HEK293 (cell line): ENCODE results near the gene RPUSD4.

ENCODE experiments used
- CTCF ChIA-PET: fragments of 350-600 bp; formaldehyde crosslinking; extraction: SDS; loops from one replicate; lab custom pipeline; 2021; ENCODE audit warnings: antibody characterized with exemption; lab: Yijun Ruan, JAX
- POLR2A ChIA-PET: fragments of 300-600 bp; formaldehyde crosslinking; extraction: SDS; loops from one replicate; lab custom pipeline; 2020; ENCODE audit warnings: antibody characterized with exemption, inconsistent platforms; lab: Yijun Ruan, JAX
- H3K27ac ChIP-seq: fragments of 200-500 bp; sonication (Bioruptor generic); 2 replicates; pipeline ENCODE4 v1.5.1; 2014; ENCODE audit warnings: low read depth, low read length, control low read depth, inconsistent platforms; ENCODE audit errors: extremely low read depth
- H3K36me3 ChIP-seq, 2 experiments: fragments of 200-500 bp in 1 of 2; sonication (Bioruptor generic) in 1 of 2; 1 replicate in 1 of 2; 2 replicates in 1 of 2; pipeline ENCODE4 v1.5.1; 2014 to 2017; ENCODE audit warnings: inconsistent platforms in 2 of 2, low read length in 2 of 2; ENCODE audit not compliant: control insufficient read depth in 2 of 2, insufficient read depth in 1 of 2
- H3K4me1 ChIP-seq: fragments of 200-500 bp; sonication (Bioruptor generic); 2 replicates; pipeline ENCODE4 v1.5.1; 2014; ENCODE audit warnings: mild to moderate bottlenecking, low read length, inconsistent platforms; ENCODE audit not compliant: control insufficient read depth, insufficient read depth
- H3K4me3 ChIP-seq: 2 replicates; pipeline ENCODE4 v1.5.1; 2011; ENCODE audit warnings: low read depth, mild to moderate bottlenecking, control low read depth, low read length, moderate library complexity
- H3K9me3 ChIP-seq: fragments of 200-500 bp; sonication (Bioruptor generic); 2 replicates; pipeline ENCODE4 v1.5.1; 2014; ENCODE audit warnings: low read depth, low read length, inconsistent platforms; ENCODE audit not compliant: control insufficient read depth, insufficient read depth
- GLIS2 ChIP-seq: fragments of 450-650 bp; formaldehyde crosslinking; IDR thresholded peaks from 2 replicates; pipeline ENCODE4 v1.5.1; 2016; ENCODE audit warnings: missing biosample characterization, missing genetic modification characterization
- PRDM10 ChIP-seq: fragments of 450-650 bp; formaldehyde crosslinking; IDR thresholded peaks from 2 replicates; pipeline ENCODE4 v1.5.1; 2016; ENCODE audit warnings: missing biosample characterization, missing genetic modification characterization
- REST ChIP-seq: fragments of 450-650 bp; formaldehyde crosslinking; IDR thresholded peaks from 2 replicates; pipeline ENCODE4 v1.5.1; 2016; ENCODE audit warnings: missing biosample characterization, missing genetic modification characterization
- ZBTB6 ChIP-seq: fragments of 450-650 bp; formaldehyde crosslinking; IDR thresholded peaks from 2 replicates; pipeline ENCODE4 v1.5.1; 2017; ENCODE audit warnings: missing biosample characterization, missing genetic modification characterization
- ZNF112 ChIP-seq: fragments of 450-650 bp; formaldehyde crosslinking; IDR thresholded peaks from 2 replicates; pipeline ENCODE4 v1.5.0; 2017; ENCODE audit warnings: missing biosample characterization, missing genetic modification characterization
- ZNF132 ChIP-seq: fragments of 450-650 bp; formaldehyde crosslinking; IDR thresholded peaks from 2 replicates; pipeline ENCODE4 v1.5.1; 2017; ENCODE audit warnings: missing biosample characterization, missing genetic modification characterization, borderline replicate concordance
- ZNF140 ChIP-seq: fragments of 450-650 bp; formaldehyde crosslinking; IDR thresholded peaks from 2 replicates; pipeline ENCODE4 v1.5.1; 2016; ENCODE audit warnings: missing biosample characterization, missing genetic modification characterization
- ZNF146 ChIP-seq: fragments of 450-650 bp; formaldehyde crosslinking; IDR thresholded peaks from 2 replicates; pipeline ENCODE4 v1.5.1; 2016; ENCODE audit warnings: missing biosample characterization, missing genetic modification characterization
- ZNF341 ChIP-seq: fragments of 450-650 bp; formaldehyde crosslinking; IDR thresholded peaks from 2 replicates; pipeline ENCODE4; 2016; ENCODE audit warnings: low read depth, missing biosample characterization, missing genetic modification characterization
- ZNF354C ChIP-seq: fragments of 450-650 bp; formaldehyde crosslinking; IDR thresholded peaks from 2 replicates; pipeline ENCODE4 v1.5.1; 2016; ENCODE audit warnings: missing biosample characterization, missing genetic modification characterization, low read depth, borderline replicate concordance
- ZNF416 ChIP-seq: fragments of 450-650 bp; formaldehyde crosslinking; IDR thresholded peaks from 2 replicates; pipeline ENCODE4 v1.5.1; 2016; ENCODE audit warnings: missing biosample characterization, missing genetic modification characterization
- ZNF473 ChIP-seq: fragments of 450-650 bp; formaldehyde crosslinking; IDR thresholded peaks from 2 replicates; pipeline ENCODE4 v1.5.1; 2017; ENCODE audit warnings: missing biosample characterization, missing genetic modification characterization
- ZNF585B ChIP-seq: fragments of 450-650 bp; formaldehyde crosslinking; IDR thresholded peaks from 2 replicates; pipeline ENCODE4 v1.5.1; 2016; ENCODE audit warnings: missing biosample characterization, missing genetic modification characterization
- TF ChIP-seq, protein P1 (sequence below): fragments of 450-650 bp; formaldehyde crosslinking; IDR thresholded peaks from 2 replicates; pipeline ENCODE4 v1.5.1; 2017; ENCODE audit warnings: missing biosample characterization, mild to moderate bottlenecking, missing genetic modification characterization, moderate library complexity
- TF ChIP-seq, protein P2 (sequence below): IDR thresholded peaks from 2 replicates; pipeline ENCODE4 v1.6.1; 2011; ENCODE audit warnings: mild to moderate bottlenecking, low read depth, low read length, borderline replicate concordance
- TF ChIP-seq, protein P3 (sequence below): fragments of 450-650 bp; formaldehyde crosslinking; IDR thresholded peaks from 2 replicates; pipeline ENCODE4 v1.5.1; 2016; ENCODE audit warnings: missing biosample characterization, missing genetic modification characterization

The RPUSD4 gene

GRCh38 chr11:126158054-126158791, 53.2 kb downstream of the RPUSD4 start (continued):
- TF ChIP-seq PRDM10 (tag by site-specific recombination), result peak; percentile 82
- peak; percentile 41; the same call in 1 of the 2 replicates for TF ChIP-seq ZNF341 (tag by site-specific recombination)
- no peak for TF ChIP-seq GLIS2
- TF ChIP-seq ZNF585B, result no peak
- TF ChIP-seq, protein P1, sequence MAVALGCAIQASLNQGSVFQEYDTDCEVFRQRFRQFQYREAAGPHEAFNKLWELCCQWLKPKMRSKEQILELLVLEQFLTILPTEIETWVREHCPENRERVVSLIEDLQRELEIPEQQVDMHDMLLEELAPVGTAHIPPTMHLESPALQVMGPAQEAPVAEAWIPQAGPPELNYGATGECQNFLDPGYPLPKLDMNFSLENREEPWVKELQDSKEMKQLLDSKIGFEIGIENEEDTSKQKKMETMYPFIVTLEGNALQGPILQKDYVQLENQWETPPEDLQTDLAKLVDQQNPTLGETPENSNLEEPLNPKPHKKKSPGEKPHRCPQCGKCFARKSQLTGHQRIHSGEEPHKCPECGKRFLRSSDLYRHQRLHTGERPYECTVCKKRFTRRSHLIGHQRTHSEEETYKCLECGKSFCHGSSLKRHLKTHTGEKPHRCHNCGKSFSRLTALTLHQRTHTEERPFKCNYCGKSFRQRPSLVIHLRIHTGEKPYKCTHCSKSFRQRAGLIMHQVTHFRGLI (tag by site-specific recombination), result no peak

GRCh38 chr11:126157326-126158030, 54.0 kb downstream of the RPUSD4 start:
- no peak overlapping the region for H3K27ac ChIP-seq
- POLR2A ChIA-PET, result interaction anchor here (0.7 kb wide), 1 partner anchor 25 kb away, joined by 3 read pairs; no protein-coding TSS in a partner anchor
- no peaks in the 10 kb centered on the region for H3K36me3 ChIP-seq
- CTCF ChIA-PET, result interaction anchor here (1.2 to 1.3 kb wide), 2 partner anchors 15 to 37 kb away, joined by 3 to 6 read pairs; no protein-coding TSS in a partner anchor
- no peaks in the 10 kb centered on the region for H3K9me3 ChIP-seq
- no peak overlapping the region for H3K4me3 ChIP-seq
- TF ChIP-seq ZNF132 (tag by site-specific recombination) (no peak), ZBTB6 (no peak)
- TF ChIP-seq, protein P2, sequence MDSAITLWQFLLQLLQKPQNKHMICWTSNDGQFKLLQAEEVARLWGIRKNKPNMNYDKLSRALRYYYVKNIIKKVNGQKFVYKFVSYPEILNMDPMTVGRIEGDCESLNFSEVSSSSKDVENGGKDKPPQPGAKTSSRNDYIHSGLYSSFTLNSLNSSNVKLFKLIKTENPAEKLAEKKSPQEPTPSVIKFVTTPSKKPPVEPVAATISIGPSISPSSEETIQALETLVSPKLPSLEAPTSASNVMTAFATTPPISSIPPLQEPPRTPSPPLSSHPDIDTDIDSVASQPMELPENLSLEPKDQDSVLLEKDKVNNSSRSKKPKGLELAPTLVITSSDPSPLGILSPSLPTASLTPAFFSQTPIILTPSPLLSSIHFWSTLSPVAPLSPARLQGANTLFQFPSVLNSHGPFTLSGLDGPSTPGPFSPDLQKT, result no peak
- peaks cover 6% of the 10 kb centered on the region for H3K4me1 ChIP-seq

DNA sequence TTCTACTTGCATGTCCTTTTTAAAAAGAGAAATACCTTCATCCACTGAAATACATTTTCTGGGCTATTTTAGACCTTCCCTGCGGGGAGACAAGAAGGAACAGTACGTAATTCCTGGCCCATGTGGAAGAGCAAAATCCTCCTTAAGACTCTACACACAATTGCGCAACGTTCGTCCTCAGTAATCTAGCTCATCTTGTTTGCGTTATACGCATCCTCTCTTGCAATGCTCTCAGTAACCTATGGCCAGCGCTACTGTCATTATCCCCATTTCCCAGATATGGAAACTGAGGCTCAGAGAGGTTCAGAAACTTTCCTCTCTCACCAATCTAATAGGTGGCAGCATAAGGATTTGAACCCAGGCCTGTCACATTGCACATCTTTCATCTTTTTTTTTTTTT, 54.6 kb downstream of the RPUSD4 start:
- no peaks in the 10 kb centered on the region for H3K9me3 ChIP-seq
- H3K36me3 ChIP-seq, result no peaks in the 10 kb centered on the region
- peaks cover 6% of the 10 kb centered on the region for H3K4me1 ChIP-seq
- no peak overlapping the region for H3K27ac ChIP-seq
- ChIA-PET CTCF (interaction anchor here (0.6 to 1.3 kb wide), 3 partner anchors 14 to 69 kb away, joined by 3 to 6 read pairs (median 3); no protein-coding TSS in a partner anchor), POLR2A (interaction anchor here (0.7 kb wide), 1 partner anchor 24 kb away, joined by 3 read pairs; no protein-coding TSS in a partner anchor)
- H3K4me3 ChIP-seq, result no peak overlapping the region
- TF ChIP-seq, protein P3, sequence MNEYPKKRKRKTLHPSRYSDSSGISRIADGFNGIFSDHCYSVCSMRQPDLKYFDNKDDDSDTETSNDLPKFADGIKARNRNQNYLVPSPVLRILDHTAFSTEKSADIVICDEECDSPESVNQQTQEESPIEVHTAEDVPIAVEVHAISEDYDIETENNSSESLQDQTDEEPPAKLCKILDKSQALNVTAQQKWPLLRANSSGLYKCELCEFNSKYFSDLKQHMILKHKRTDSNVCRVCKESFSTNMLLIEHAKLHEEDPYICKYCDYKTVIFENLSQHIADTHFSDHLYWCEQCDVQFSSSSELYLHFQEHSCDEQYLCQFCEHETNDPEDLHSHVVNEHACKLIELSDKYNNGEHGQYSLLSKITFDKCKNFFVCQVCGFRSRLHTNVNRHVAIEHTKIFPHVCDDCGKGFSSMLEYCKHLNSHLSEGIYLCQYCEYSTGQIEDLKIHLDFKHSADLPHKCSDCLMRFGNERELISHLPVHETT (tag by site-specific recombination), result no peak
- TF ChIP-seq ZNF146 (no peak), ZNF112 (tag by site-specific recombination) (no peak), REST (tag by site-specific recombination) (no peak), ZNF354C (tag by site-specific recombination) (no peak), ZNF140 (no peak), ZNF473 (no peak), ZNF416 (tag by site-specific recombination) (no peak)
